GM23338 (cell line): ENCODE data around the gene MIEF2. TPM values are rescaled to one million over a fixed set of nuclear protein-coding genes. Genes with fewer than 3 reads are reported as not detected.

Source experiments
- ATAC-seq: fragments of 200-7000 bp; cut with Tn5 transposase; 3 replicates; pipeline ENCODE4 v1.9.1; 2020
- DNase-seq: peaks from one replicate; pipeline ENCODE4 v3.0.0-alpha.2; 2015; ENCODE audit warnings: low spot score
- H2AFZ ChIP-seq: fragments of 200-600 bp; sonication (generic); 2 replicates; pipeline ENCODE4 v1.8.0; 2016; ENCODE audit warnings: antibody characterized with exemption, mild to moderate bottlenecking, moderate library complexity
- H3F3A ChIP-seq: fragments of 200-600 bp; sonication (generic); replicated peaks from 2 replicates; pipeline ENCODE4 v1.8.0; 2017; ENCODE audit warnings: antibody characterized with exemption, mixed run types, low read depth
- H3K27ac ChIP-seq: fragments of 200-600 bp; sonication (generic); 2 replicates; pipeline ENCODE4 v1.6.1; 2016; ENCODE audit warnings: low read depth
- H3K27me3 ChIP-seq: fragments of 200-600 bp; sonication (generic); 2 replicates; pipeline ENCODE4 v1.8.0; 2016; ENCODE audit warnings: mild to moderate bottlenecking, mixed run types, moderate library complexity; ENCODE audit not compliant: insufficient read depth
- H3K36me3 ChIP-seq: fragments of 200-600 bp; sonication (generic); 2 replicates; pipeline ENCODE4 v1.8.0; 2016; ENCODE audit warnings: mild to moderate bottlenecking; ENCODE audit not compliant: insufficient read depth
- H3K4me1 ChIP-seq: fragments of 200-600 bp; sonication (generic); 2 replicates; pipeline ENCODE4 v1.8.0; 2016; ENCODE audit warnings: mild to moderate bottlenecking, moderate library complexity; ENCODE audit not compliant: insufficient read depth
- H3K4me2 ChIP-seq: fragments of 200-600 bp; sonication (generic); 2 replicates; pipeline ENCODE4 v1.7.1; 2017; ENCODE audit warnings: mixed run types
- H3K4me3 ChIP-seq: fragments of 200-600 bp; sonication (generic); 2 replicates; pipeline ENCODE4 v1.6.1; 2016; ENCODE audit warnings: mixed run types
- H3K79me2 ChIP-seq: fragments of 200-600 bp; sonication (generic); replicated peaks from 2 replicates; pipeline ENCODE4 v1.8.0; 2017; ENCODE audit warnings: mild to moderate bottlenecking; ENCODE audit not compliant: insufficient read depth
- H3K9me2 ChIP-seq: fragments of 200-600 bp; sonication (generic); 2 replicates; pipeline ENCODE4 v1.8.0; 2017; ENCODE audit not compliant: insufficient read depth
- H4K20me1 ChIP-seq: fragments of 200-600 bp; sonication (generic); replicated peaks from 2 replicates; pipeline ENCODE4 v1.8.0; 2017; ENCODE audit warnings: mild to moderate bottlenecking; ENCODE audit not compliant: insufficient read depth
- H3K27ac Mint-ChIP-seq: 2 replicates; pipeline ENCODE4 v1.8.0; 2020; ENCODE audit warnings: inconsistent platforms, mild to moderate bottlenecking, moderate library complexity, mixed read lengths
- H3K27me3 Mint-ChIP-seq: 3 replicates; pipeline ENCODE4 v1.8.0; 2022; ENCODE audit warnings: low read depth, mild to moderate bottlenecking, moderate library complexity, mixed read lengths, inconsistent platforms; ENCODE audit not compliant: insufficient read depth, poor library complexity
- H3K36me3 Mint-ChIP-seq: 3 replicates; pipeline ENCODE4 v1.8.0; 2021; ENCODE audit warnings: low read depth, mild to moderate bottlenecking, inconsistent platforms, moderate library complexity, mixed read lengths
- H3K4me1 Mint-ChIP-seq: 3 replicates; pipeline ENCODE4 v1.8.0; 2020; ENCODE audit warnings: mild to moderate bottlenecking, inconsistent platforms, mixed read lengths
- H3K4me3 Mint-ChIP-seq: 3 replicates; pipeline ENCODE4 v1.8.0; 2021; ENCODE audit warnings: moderate library complexity, mild to moderate bottlenecking, inconsistent platforms, mixed read lengths
- H3K9me3 Mint-ChIP-seq: 3 replicates; pipeline ENCODE4 v1.8.0; 2020; ENCODE audit warnings: moderate library complexity, mild to moderate bottlenecking, inconsistent platforms, mixed read lengths
- EZH2 ChIP-seq: fragments of 200-600 bp; sonication (generic); IDR thresholded peaks from one replicate; pipeline ENCODE4 v1.8.0; 2017; ENCODE audit warnings: antibody characterized with exemption, mild to moderate bottlenecking, low read depth; ENCODE audit not compliant: unreplicated experiment
- JUNB ChIP-seq: IDR thresholded peaks from one replicate; pipeline ENCODE4 v1.6.1; 2016; ENCODE audit warnings: antibody characterized with exemption; ENCODE audit not compliant: unreplicated experiment
- NANOG ChIP-seq: IDR thresholded peaks from 2 replicates; pipeline ENCODE4 v1.6.1; 2016; ENCODE audit warnings: antibody characterized with exemption, borderline replicate concordance
- POLR2AphosphoS5 ChIP-seq: IDR thresholded peaks from 2 replicates; pipeline ENCODE4 v1.6.1; 2016; ENCODE audit warnings: antibody characterized with exemption, low read depth
- ZNF114 ChIP-seq: fragments of 250-450 bp; sonication (Bioruptor Pico); IDR thresholded peaks from 2 replicates; pipeline ENCODE4 v1.5.0; 2020; ENCODE audit warnings: mild to moderate bottlenecking, moderate library complexity
- ZNF331 ChIP-seq: fragments of 250-450 bp; sonication (Bioruptor Pico); IDR thresholded peaks from 2 replicates; pipeline ENCODE4 v1.5.0; 2020; ENCODE audit warnings: low read depth, mild to moderate bottlenecking, moderate library complexity
- polyA plus RNA-seq: library from polyadenylated mRNA; unstranded; fragments of >200 nt; fragmentation: Nextera tagmentation; extraction: Ambion mirVana; gene quantifications from 2 replicates; pipeline ENCODE4 v1.2.1, GENCODE V29; 2016
- total RNA-seq: library from RNA; depleted of rRNA; stranded (reverse); fragments of >200 nt; shearing (Covaris generic); gene quantifications from 2 replicates; pipeline ENCODE4 v1.2.3, GENCODE V29; 2014
- TF ChIP-seq, protein P1 (sequence below): fragments of 250-450 bp; sonication (Bioruptor Pico); IDR thresholded peaks from 2 replicates; pipeline ENCODE4 v1.5.0; 2020; ENCODE audit warnings: mild to moderate bottlenecking, moderate library complexity
- TF ChIP-seq, protein P2 (sequence below), 2 experiments: fragments of 200-600 bp in 1 of 2; sonication (generic) in 1 of 2; conservative IDR thresholded peaks; 2 replicates each; pipeline versions ENCODE4 v1.5.1 to v1.6.1; 2016 to 2017; ENCODE audit warnings: antibody characterized with exemption in 2 of 2, low read depth in 2 of 2, mild to moderate bottlenecking in 2 of 2, moderate library complexity in 1 of 2
- TF ChIP-seq, protein P3 (sequence below): IDR thresholded peaks from one replicate; pipeline ENCODE4 v1.6.1; 2018; ENCODE audit warnings: antibody characterized with exemption; ENCODE audit not compliant: unreplicated experiment

MIEF2 gene
- total and polyA plus RNA-seq, 2 experiments from 2014 or later = 8.2 to 26.5 TPM

DNA sequence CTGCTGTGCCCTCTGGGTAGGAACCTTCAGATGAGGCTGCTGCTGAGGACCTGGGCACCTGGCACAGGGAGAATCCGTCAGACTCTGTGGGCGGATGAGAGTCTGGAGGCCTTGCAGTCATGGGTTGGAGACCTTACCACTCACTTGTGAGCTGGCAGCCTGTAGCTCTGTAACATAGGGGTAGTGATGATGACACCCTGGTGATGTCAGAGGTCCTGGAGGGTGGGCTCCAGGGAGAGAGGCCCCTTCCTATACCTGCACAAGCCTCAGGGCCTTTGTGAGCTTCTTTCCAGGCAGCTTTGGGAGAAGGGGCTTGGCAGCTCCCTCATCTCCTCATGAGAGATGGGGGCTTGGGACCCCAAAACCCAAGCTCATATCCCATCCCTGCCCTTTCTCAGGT lies 1.6 kb downstream of the MIEF2 start (continued):
- TF ChIP-seq, protein P1, sequence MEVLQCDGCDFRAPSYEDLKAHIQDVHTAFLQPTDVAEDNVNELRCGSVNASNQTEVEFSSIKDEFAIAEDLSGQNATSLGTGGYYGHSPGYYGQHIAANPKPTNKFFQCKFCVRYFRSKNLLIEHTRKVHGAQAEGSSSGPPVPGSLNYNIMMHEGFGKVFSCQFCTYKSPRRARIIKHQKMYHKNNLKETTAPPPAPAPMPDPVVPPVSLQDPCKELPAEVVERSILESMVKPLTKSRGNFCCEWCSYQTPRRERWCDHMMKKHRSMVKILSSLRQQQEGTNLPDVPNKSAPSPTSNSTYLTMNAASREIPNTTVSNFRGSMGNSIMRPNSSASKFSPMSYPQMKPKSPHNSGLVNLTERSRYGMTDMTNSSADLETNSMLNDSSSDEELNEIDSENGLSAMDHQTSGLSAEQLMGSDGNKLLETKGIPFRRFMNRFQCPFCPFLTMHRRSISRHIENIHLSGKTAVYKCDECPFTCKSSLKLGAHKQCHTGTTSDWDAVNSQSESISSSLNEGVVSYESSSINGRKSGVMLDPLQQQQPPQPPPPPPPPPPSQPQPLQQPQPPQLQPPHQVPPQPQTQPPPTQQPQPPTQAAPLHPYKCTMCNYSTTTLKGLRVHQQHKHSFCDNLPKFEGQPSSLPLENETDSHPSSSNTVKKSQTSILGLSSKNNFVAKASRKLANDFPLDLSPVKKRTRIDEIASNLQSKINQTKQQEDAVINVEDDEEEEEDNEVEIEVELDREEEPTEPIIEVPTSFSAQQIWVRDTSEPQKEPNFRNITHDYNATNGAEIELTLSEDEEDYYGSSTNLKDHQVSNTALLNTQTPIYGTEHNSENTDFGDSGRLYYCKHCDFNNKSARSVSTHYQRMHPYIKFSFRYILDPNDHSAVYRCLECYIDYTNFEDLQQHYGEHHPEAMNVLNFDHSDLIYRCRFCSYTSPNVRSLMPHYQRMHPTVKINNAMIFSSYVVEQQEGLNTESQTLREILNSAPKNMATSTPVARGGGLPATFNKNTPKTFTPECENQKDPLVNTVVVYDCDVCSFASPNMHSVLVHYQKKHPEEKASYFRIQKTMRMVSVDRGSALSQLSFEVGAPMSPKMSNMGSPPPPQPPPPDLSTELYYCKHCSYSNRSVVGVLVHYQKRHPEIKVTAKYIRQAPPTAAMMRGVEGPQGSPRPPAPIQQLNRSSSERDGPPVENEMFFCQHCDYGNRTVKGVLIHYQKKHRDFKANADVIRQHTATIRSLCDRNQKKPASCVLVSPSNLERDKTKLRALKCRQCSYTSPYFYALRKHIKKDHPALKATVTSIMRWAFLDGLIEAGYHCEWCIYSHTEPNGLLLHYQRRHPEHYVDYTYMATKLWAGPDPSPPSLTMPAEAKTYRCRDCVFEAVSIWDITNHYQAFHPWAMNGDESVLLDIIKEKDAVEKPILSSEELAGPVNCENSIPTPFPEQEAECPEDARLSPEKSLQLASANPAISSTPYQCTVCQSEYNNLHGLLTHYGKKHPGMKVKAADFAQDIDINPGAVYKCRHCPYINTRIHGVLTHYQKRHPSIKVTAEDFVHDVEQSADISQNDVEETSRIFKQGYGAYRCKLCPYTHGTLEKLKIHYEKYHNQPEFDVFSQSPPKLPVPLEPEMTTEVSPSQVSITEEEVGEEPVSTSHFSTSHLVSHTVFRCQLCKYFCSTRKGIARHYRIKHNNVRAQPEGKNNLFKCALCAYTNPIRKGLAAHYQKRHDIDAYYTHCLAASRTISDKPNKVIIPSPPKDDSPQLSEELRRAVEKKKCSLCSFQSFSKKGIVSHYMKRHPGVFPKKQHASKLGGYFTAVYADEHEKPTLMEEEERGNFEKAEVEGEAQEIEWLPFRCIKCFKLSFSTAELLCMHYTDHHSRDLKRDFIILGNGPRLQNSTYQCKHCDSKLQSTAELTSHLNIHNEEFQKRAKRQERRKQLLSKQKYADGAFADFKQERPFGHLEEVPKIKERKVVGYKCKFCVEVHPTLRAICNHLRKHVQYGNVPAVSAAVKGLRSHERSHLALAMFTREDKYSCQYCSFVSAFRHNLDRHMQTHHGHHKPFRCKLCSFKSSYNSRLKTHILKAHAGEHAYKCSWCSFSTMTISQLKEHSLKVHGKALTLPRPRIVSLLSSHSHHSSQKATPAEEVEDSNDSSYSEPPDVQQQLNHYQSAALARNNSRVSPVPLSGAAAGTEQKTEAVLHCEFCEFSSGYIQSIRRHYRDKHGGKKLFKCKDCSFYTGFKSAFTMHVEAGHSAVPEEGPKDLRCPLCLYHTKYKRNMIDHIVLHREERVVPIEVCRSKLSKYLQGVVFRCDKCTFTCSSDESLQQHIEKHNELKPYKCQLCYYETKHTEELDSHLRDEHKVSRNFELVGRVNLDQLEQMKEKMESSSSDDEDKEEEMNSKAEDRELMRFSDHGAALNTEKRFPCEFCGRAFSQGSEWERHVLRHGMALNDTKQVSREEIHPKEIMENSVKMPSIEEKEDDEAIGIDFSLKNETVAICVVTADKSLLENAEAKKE (CRISPR knock-in tag) = no peak
- no peak for TF ChIP-seq ZNF114

DNA sequence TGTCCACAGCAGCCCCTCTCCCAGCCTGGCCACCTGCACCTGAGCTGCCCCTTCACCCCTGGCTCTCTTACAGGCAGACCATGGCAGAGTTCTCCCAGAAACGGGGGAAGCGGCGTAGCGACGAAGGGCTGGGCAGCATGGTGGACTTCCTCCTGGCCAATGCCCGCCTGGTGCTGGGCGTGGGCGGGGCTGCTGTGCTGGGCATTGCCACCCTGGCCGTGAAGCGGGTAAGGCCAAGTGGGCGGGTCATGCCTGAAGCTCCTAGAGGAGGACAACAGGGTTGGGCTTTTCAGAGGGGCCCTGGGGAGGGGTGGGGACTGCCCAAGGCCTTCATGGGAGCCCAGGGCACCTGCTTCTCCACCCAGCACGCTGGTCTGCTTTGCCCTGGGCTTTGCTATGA lies 2.2 kb downstream of the MIEF2 start:
- peaks cover 11% of the 10 kb centered on the region for H3K4me1 ChIP-seq
- H3K27me3 Mint-ChIP-seq = peaks cover 4% of the 10 kb centered on the region
- no peak overlapping the region for H3K27ac ChIP-seq
- H3K9me2 ChIP-seq = no peaks in the 10 kb centered on the region
- H3K4me3 ChIP-seq = no peak overlapping the region
- H3K4me1 Mint-ChIP-seq = peaks cover 21% of the 10 kb centered on the region
- H3K27ac Mint-ChIP-seq = no peak overlapping the region
- no peak for ATAC-seq
- DNase-seq = no peak
- H2AFZ ChIP-seq = no peak overlapping the region
- no peaks in the 10 kb centered on the region; the same call in 1 of the 2 replicates for H3K36me3 ChIP-seq
- 0 out of 3 replicates have a peak overlapping the region, but pooled peaks have one; percentile 81 for H3K4me3 Mint-ChIP-seq
- H3K9me3 Mint-ChIP-seq = no peaks in the 10 kb centered on the region
- H3K27me3 ChIP-seq = no peaks in the 10 kb centered on the region
- H3K4me2 ChIP-seq = no peak overlapping the region
- H3K79me2 ChIP-seq = peaks cover 10% of the 10 kb centered on the region
- no peaks in the 10 kb centered on the region for H4K20me1 ChIP-seq
- peaks cover 12% of the 10 kb centered on the region for H3F3A ChIP-seq
- peaks cover 4% of the 10 kb centered on the region for H3K36me3 Mint-ChIP-seq
- TF ChIP-seq ZNF114 = no peak
- TF ChIP-seq, protein P2, sequence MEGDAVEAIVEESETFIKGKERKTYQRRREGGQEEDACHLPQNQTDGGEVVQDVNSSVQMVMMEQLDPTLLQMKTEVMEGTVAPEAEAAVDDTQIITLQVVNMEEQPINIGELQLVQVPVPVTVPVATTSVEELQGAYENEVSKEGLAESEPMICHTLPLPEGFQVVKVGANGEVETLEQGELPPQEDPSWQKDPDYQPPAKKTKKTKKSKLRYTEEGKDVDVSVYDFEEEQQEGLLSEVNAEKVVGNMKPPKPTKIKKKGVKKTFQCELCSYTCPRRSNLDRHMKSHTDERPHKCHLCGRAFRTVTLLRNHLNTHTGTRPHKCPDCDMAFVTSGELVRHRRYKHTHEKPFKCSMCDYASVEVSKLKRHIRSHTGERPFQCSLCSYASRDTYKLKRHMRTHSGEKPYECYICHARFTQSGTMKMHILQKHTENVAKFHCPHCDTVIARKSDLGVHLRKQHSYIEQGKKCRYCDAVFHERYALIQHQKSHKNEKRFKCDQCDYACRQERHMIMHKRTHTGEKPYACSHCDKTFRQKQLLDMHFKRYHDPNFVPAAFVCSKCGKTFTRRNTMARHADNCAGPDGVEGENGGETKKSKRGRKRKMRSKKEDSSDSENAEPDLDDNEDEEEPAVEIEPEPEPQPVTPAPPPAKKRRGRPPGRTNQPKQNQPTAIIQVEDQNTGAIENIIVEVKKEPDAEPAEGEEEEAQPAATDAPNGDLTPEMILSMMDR (conservative IDR thresholded peaks at IDR 0.05; ENCODE audit: low read depth in 2 of 2) = no peak
- TF ChIP-seq POLR2AphosphoS5 = no peak
- TF ChIP-seq, protein P3, sequence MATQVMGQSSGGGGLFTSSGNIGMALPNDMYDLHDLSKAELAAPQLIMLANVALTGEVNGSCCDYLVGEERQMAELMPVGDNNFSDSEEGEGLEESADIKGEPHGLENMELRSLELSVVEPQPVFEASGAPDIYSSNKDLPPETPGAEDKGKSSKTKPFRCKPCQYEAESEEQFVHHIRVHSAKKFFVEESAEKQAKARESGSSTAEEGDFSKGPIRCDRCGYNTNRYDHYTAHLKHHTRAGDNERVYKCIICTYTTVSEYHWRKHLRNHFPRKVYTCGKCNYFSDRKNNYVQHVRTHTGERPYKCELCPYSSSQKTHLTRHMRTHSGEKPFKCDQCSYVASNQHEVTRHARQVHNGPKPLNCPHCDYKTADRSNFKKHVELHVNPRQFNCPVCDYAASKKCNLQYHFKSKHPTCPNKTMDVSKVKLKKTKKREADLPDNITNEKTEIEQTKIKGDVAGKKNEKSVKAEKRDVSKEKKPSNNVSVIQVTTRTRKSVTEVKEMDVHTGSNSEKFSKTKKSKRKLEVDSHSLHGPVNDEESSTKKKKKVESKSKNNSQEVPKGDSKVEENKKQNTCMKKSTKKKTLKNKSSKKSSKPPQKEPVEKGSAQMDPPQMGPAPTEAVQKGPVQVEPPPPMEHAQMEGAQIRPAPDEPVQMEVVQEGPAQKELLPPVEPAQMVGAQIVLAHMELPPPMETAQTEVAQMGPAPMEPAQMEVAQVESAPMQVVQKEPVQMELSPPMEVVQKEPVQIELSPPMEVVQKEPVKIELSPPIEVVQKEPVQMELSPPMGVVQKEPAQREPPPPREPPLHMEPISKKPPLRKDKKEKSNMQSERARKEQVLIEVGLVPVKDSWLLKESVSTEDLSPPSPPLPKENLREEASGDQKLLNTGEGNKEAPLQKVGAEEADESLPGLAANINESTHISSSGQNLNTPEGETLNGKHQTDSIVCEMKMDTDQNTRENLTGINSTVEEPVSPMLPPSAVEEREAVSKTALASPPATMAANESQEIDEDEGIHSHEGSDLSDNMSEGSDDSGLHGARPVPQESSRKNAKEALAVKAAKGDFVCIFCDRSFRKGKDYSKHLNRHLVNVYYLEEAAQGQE = no peak
- no peak for TF ChIP-seq JUNB
- TF ChIP-seq ZNF331 (CRISPR knock-in tag) = no peak
- TF ChIP-seq EZH2 = no peak
- TF ChIP-seq NANOG = no peak
